ENCODE results near the gene MMP17. TPM values are rescaled to one million over a fixed set of nuclear protein-coding genes. Genes with fewer than 3 reads are reported as not detected.

MMP17 gene
- total and polyA plus RNA-seq, 10 of the 15 experiments (the other 5 are each of a cell fraction or from before 2014, with no cell fraction given): 0.11 to 0.28 (median 0.23) TPM; not detected in 7

- intact Hi-C loops (cut with micrococcal nuclease; ENCODE audit: unreplicated experiment) (no loop called here), in situ Hi-C loops (cut with MboI) (no loop called here)
- H3K4me1 ChIP-seq (ENCODE audit: control insufficient read depth, insufficient read depth, low read length): no peaks in the 10 kb centered on the region
- no peaks in the 10 kb centered on the region for H4K20me1 ChIP-seq (ENCODE audit: control insufficient read depth, insufficient read depth)
- POLR2A ChIA-PET: no interaction called here
- H3K27me3 ChIP-seq (replicated peaks in 1 of 2; ENCODE audit: control insufficient read depth in 2 of 2, insufficient read depth in 2 of 2, low read length in 1 of 2): no peaks in the 10 kb centered on the region
- no peak overlapping the region for H3K27ac ChIP-seq (ENCODE audit: control insufficient read depth, insufficient read depth)
- no peaks in the 10 kb centered on the region for H3K9me3 ChIP-seq (replicated peaks; ENCODE audit: control insufficient read depth, insufficient read depth, low read length)
- SMC1A ChIA-PET (ENCODE audit: uncharacterized antibody, unreplicated experiment): no interaction called here
- TF ChIP-seq MXI1 (IDR thresholded peaks at IDR 0.05; ENCODE audit: low read depth, low read length): no peak
- no peak for FAIRE-seq
- no peak for ATAC-seq
- no peak overlapping the region for H3K4me3 ChIP-seq
- BruUV-seq (replicated peaks): no TSS peak
- no peak overlapping the region for H3K4me2 ChIP-seq (ENCODE audit: control insufficient read depth, insufficient read depth)
- CTCF ChIA-PET: no interaction called here
- RAD21 ChIA-PET (ENCODE audit: unreplicated experiment): no interaction called here
- H3K9ac ChIP-seq (ENCODE audit: control insufficient read depth, insufficient read depth, low read length): no peak overlapping the region
- no peaks in the 10 kb centered on the region for H3K79me2 ChIP-seq (ENCODE audit: control insufficient read depth, insufficient read depth, low read length)
- no peak overlapping the region for H2AFZ ChIP-seq (ENCODE audit: control insufficient read depth, low read depth, low read length)
- no peak for DNase-seq (ENCODE audit: low read depth, low spot score)
- 96% methylated on average over 14 of the region's 14 CpGs for WGBS (ENCODE audit: insufficient coverage, insufficient replicate concordance, low lambda C conversion rate, missing lambda C conversion rate)
- H3K36me3 ChIP-seq (ENCODE audit: control insufficient read depth in 2 of 2, insufficient read depth in 2 of 2, low read length in 1 of 2): peaks cover 0 to 15% of the 10 kb centered on the region in 2 experiments
Measured at GRCh38 chr12:131795064-131795463, 33.1 kb upstream of the MMP17 start.

- FAIRE-seq (no peak), DNase-seq (ENCODE audit: low read depth, low spot score) (no peak), ATAC-seq (no peak)
- CTCF ChIA-PET: no interaction called here
- no peaks in the 10 kb centered on the region for H4K20me1 ChIP-seq (ENCODE audit: control insufficient read depth, insufficient read depth)
- RAD21 ChIA-PET (ENCODE audit: unreplicated experiment): no interaction called here
- POLR2A ChIA-PET: no interaction called here
- TF ChIP-seq ZNF622 (IDR thresholded peaks at IDR 0.05): no peak
- H3K79me2 ChIP-seq (ENCODE audit: control insufficient read depth, insufficient read depth, low read length): no peaks in the 10 kb centered on the region
- no peak overlapping the region for H2AFZ ChIP-seq (ENCODE audit: control insufficient read depth, low read depth, low read length)
- H3K27ac ChIP-seq (ENCODE audit: control insufficient read depth, insufficient read depth): no peak overlapping the region
- H3K9me3 ChIP-seq (replicated peaks; ENCODE audit: control insufficient read depth, insufficient read depth, low read length): no peaks in the 10 kb centered on the region
- H3K4me3 ChIP-seq: no peak overlapping the region
- 46% methylated on average over 13 of the region's 15 CpGs for WGBS (ENCODE audit: insufficient coverage, insufficient replicate concordance, low lambda C conversion rate, missing lambda C conversion rate)
- intact Hi-C loops (cut with micrococcal nuclease; ENCODE audit: unreplicated experiment): no loop called here
- SMC1A ChIA-PET (ENCODE audit: uncharacterized antibody, unreplicated experiment): no interaction called here
- BruUV-seq (replicated peaks): no TSS peak
- no peak overlapping the region for H3K9ac ChIP-seq (ENCODE audit: control insufficient read depth, insufficient read depth, low read length)
- H3K4me1 ChIP-seq (ENCODE audit: control insufficient read depth, insufficient read depth, low read length): no peaks in the 10 kb centered on the region
- no peak overlapping the region for H3K4me2 ChIP-seq (ENCODE audit: control insufficient read depth, insufficient read depth)
- H3K27me3 ChIP-seq (replicated peaks in 1 of 2; ENCODE audit: control insufficient read depth in 2 of 2, insufficient read depth in 2 of 2, low read length in 1 of 2): no peaks in the 10 kb centered on the region
- H3K36me3 ChIP-seq (ENCODE audit: control insufficient read depth in 2 of 2, insufficient read depth in 2 of 2, low read length in 1 of 2): peaks cover 2 to 10% of the 10 kb centered on the region in 2 experiments; a peak in 3 of 4 replicates
- in situ Hi-C loops (cut with MboI): no loop called here
Measured at GRCh38 chr12:131795690-131796410, 32.3 kb upstream of the MMP17 start.

Data from GM12878 (cell line).